DMS79 treated with DMSO at 0.1 percent for 48 hours (cell line): ENCODE results near the gene C19orf53.
A peak's percentile ranks its signal among the peaks of the same experiment; 100 is the strongest.
"Not testable (repeated sequence)": the region's sequence is repeated elsewhere in the genome, so short reads cannot be mapped to it uniquely, and the experiment has no call there.

ENCODE experiments used
- DNase-seq: peaks from one replicate; lab custom pipeline; 2025; lab: John Stamatoyannopoulos, UW

The C19orf53 gene

GRCh38 chr19:13774217-13775191, at the start of gene C19orf53:
Gene C19orf53, plus strand, starts transcription at chr19:13774456. Its CDS starts 22 bp downstream, at chr19:13774478.
- DNase-seq, result peak; percentile 90

GRCh38 chr19:13726323-13726722, 47.9 kb upstream of the C19orf53 start:
- no peak for DNase-seq

DNA sequence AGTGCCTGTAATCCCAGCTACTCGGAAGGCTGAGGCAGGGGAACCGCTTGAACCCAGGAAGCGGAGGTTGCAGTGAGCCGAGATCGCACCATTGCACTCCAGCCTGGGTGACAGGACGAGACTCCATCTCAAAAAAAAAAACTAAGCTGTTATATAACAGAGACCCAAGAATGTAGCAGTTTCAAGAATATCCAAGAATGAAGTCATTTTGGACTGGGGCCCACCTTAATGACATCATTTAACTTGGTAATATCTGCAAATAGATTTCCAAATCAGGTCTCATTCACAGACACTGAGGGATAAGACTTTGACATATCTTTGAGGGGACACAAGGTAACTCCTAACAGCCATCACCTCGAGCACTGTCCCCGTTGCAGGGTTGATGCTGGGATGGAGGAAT, 46.5 kb upstream of the C19orf53 start:
- DNase-seq, result no peak

DNA sequence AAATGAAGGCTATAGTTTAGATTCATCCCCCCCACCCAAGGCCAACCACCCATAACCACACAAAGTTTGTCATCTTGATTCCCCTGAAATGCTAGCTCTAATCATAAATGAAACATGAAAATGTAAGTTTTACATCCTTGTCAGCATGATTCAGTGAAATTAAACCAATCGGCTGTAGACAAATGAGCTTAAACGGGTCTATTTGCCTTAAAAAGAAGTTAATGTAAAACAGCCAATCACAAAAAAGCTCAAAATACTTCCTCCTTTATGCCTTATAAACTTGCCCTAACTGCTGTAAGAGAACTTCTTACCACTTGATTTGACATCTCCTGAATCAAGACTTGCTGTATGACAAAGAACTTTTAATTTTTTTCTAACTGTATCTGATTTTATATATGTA, 44.4 kb upstream of the C19orf53 start:
- no peak for DNase-seq

DNA sequence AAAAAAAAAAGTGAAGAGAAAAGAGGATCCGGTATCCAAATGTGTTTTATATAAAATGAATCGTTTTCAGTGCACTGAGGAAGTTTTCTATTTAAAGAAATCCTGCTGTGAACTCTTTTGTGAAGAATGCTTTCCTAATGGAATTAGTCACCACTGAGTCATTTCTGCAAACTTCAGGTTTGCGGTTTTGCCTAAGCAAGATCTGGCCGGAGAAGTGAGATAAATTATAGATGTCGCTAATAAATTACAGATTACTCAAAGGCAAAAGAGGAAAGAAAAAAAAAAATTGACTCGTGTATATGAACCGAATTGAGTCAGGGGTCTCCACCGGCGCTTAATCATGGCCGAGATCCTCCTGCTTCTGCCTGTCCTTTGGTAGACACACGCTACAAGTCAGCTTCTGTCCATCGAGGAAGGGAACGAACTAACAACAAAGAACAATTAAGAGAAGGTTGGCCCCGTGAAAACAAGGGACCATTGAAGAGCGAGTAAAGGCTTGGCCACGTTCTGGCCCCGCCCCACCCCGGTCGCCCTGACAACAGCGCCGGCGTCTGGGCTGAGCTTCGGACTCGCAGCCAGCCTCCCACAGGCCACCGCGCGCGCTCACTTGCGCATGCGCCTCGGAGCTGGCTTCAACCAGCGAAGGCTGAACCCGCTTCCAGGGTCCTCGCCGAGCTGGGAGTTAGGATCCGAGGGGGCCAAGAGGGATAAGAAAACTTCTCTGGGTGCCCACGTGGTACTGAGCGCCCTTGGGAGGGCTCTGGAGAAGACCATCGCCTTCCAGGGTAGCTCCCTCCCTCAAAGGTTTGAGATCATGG, 42.9 kb upstream of the C19orf53 start:
- peak; percentile 95 for DNase-seq

DNA sequence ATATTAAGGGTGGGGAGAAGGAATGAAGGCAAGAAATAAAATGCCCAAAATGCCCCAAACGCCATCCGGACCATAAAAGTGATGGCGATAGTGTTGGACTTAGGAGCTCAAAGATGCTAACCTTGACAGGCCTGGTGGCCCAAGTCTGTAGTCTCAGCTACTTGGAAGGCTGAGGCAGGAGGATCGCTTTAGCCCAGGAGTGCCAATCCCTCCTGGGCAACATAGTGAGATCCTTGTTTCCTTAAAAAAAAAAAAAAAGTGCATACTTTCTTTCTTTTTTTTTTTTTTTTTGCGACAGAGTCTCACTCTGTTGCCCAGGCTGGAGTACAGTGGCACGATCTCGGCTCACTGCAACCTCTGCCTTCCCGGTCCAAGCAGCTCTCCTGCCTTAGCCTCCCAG, 41.9 kb upstream of the C19orf53 start:
- DNase-seq, result no peak

DNA sequence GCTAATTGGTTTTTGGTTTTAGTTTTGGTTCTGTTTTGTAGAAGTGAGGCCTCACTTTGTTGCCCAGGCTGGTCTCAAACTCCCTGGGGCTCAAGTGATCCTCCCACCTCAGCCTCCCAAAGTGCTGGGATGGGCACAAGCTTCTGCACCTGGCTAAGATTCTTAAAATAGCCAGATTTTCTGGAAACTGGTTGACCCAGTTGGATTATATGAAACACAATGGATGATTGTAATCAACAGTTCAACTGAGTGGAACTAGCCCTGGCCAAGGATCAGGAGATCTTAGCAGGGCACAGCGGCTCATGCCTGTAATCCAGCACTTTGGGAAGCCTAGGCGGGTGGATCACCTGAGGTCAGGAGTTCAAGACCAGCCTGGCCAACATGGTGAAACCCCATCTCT, 39.5 kb upstream of the C19orf53 start:
- DNase-seq, result no peak

DNA sequence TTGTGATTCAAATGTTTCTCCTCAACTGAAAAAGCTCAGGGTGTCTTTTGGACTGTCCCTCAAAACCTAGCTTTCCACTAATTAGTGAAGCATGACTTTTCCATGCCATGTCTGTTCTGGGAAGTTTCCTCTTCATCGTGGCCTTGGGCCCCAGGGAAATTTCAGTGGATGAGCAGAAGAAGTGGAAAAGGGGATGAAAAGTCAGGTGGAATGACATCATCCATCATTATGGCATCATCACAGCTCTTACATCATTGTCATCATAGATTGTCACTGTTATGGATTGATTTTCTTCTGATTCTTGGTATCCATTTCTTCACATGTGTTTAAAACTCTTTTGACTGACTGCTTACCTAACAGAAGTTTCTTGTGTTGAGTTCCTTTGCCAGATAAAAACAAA, 36.2 kb upstream of the C19orf53 start:
- DNase-seq, result no peak

GRCh38 chr19:13741893-13742292, 32.4 kb upstream of the C19orf53 start:
- DNase-seq, result no peak

DNA sequence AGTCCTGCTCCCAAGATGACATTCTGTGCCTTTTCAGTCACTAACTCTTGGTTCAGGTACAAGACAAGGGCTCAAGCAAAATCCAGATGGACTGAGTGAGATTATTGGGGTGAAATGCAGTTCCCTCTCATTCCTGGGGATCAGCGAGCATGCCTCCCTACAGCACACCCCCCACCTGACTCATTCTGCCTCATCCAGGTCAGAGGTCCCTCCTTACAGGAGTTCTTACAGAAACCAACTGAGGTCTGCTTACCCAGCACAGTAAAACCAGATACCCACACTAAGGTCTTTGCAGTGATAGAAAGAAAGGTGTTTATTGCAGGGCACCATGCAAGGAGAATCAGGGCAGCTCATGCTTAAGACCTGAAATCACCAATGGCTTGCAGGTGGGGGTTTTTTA, 31.5 kb upstream of the C19orf53 start:
- no peak for DNase-seq

- no peak for DNase-seq
Observed at GRCh38 chr19:13744174-13744573, 30.1 kb upstream of the C19orf53 start.

- no peak for DNase-seq
Observed at GRCh38 chr19:13747098-13747453, 27.2 kb upstream of the C19orf53 start.

DNA sequence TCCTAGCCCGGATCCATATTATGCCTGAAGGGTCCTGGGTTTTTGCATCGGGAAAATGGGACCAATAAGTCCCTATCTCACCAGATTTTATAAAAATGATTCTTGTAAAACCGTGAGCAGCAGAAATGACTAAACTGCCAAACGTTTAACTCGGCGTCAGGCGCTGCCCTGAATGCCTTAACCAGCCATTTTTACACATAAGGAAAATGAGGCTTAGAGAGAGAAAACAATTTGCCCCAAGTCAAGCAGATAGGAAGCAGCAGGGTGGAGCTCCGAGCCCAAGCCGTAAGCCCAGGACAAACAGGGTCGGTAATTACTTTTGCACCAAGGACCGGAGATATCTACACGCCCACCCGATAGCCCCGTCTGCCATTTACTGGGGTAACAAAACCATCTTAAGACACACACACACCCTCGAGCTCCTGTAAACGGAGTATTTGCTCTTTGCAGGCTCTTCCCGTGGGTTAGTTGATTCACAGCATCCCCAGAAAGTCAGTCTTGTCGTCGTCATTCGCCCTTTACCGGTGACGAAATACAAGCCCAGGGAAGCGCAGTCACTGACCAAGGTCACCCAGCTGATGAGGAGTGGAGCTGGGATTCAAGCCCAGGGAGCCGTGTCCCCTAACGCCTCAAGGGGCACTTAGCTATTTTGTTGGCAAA, 26.0 kb upstream of the C19orf53 start:
- peak; percentile 18 for DNase-seq

GRCh38 chr19:13751436-13751835, 22.8 kb upstream of the C19orf53 start:
- DNase-seq, result no peak

GRCh38 chr19:13753622-13754021, 20.6 kb upstream of the C19orf53 start:
- not testable (repeated sequence) for DNase-seq

DNA sequence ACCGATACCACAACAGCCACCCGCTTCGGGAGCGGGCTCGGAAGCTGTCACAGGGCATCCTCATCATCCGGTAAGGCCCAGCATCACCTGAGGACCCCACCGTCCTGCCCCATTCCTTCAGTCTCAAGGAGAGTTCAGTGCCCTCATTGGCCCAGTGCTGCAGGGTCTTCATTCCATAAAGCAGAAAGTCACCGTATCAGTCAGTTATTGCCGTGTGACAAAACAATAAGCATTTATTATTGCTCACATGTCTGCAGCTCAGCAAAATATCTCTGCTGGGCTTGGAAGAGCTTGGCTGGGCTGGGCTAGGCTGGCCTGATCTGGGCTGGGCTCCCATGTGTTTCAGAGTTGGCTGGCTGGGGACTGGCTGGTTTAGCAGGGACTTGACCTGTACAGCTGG, 18.0 kb upstream of the C19orf53 start:
- DNase-seq, result no peak

DNA sequence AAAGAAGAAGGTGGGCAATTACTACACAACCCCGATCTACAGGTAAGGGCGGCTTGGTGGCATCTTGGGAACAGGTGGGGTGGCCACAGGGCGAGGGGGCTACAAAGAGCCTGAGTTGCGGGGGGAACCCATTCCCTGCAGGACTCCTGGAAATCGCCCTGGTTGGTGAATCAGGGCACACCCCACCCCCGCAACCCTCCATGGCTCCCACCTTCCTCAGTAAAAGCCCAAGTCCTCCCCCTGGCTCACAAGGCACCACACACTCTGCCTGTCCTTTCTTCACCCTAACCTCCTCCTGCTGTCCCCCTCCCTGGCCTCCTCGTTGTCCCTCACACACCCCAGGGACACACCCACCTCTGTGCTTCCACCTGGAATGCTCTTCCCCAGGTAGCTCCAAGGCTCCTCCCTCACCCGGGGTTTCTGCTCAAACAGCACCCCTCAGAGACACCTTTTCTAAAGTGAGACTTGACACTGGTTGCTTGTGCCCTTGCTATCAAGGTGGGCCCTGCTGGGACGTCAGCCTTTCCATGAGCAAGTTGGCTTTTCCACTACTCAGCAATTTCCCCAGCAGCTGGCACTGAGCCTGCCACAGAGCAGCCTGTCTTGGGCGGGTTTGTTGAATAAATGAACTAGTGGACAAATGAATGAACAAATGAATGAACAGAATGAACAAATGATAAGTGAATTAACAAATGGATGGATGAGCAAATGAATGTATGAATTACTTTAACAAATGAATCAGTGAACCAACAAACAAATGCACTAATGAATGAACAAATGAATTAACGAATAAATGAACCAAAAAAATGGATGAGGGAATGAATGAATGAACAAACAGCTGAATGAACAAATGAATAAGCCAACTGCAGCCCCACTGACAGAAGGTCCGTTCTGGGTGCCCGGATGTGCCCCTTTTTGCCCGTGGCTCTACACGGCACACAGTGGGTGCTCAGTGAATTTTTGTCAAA, 16.2 kb upstream of the C19orf53 start:
- DNase-seq, result no peak

DNA sequence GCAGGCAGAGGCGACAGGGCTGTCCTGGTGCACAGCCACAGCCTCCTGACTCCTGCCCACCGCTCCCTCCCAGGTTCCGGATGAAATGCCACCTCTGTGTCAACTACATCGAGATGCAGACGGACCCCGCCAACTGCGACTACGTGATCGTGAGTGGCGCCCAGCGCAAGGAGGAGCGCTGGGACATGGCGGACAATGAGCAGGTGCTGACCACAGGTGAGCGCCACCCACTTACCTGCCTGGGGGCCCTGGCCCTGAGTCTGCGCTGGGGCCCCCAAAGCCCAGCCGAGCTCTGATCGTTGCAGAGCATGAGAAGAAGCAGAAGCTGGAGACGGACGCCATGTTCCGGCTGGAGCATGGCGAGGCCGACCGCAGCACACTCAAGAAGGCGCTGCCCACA, 15.5 kb upstream of the C19orf53 start:
- DNase-seq, result no peak

DNA sequence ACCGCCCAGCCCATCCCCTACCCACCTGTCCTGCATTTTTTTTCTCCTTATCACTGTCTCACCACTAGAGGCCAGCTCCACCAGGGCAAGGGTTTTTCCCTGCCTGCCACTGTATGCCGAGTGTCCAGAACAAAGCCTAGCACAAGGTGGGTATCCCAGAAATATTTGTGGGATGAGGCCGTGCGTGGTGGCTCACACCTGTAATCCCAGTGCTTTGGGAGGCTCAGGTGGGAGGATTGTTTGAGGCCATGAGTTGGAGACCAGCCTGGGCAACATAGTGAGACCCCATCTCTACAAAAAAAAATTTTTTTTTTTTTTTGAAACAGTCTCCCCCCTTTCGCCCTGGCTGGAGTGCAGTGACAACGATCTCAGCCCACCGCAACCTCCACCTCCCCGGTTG, 12.8 kb upstream of the C19orf53 start:
- DNase-seq, result no peak

DNA sequence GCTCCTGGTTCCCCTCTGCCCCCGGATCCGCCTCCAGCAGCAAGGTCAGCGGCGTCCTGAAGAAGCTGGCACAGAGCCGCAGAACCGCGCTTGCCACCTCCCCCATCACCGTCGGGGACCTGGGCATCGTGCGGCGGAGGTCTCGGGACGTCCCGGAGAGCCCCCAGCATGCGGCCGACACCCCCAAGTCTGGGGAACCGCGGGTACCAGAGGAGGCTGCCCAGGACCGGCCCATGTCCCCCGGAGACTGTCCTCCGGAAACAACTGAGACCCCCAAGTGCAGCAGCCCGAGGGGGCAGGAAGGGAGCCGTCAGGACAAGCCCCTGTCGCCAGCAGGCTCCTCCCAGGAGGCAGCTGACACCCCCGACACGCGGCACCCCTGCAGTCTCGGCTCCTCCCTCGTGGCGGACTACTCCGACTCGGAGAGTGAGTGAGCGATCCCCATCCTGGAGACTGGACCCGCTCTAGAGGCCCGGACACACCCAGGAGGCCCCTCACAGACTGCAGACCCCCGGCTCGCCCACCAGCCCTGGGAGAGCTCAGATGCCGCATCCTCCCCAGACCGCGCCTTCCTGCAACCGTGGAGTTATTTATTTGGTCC, 11.5 kb upstream of the C19orf53 start:
- DNase-seq, result no peak

GRCh38 chr19:13763265-13763664, 11.0 kb upstream of the C19orf53 start:
- no peak for DNase-seq
